ENCODE measurements around the gene SH2D4B.

SH2D4B gene

DNA sequence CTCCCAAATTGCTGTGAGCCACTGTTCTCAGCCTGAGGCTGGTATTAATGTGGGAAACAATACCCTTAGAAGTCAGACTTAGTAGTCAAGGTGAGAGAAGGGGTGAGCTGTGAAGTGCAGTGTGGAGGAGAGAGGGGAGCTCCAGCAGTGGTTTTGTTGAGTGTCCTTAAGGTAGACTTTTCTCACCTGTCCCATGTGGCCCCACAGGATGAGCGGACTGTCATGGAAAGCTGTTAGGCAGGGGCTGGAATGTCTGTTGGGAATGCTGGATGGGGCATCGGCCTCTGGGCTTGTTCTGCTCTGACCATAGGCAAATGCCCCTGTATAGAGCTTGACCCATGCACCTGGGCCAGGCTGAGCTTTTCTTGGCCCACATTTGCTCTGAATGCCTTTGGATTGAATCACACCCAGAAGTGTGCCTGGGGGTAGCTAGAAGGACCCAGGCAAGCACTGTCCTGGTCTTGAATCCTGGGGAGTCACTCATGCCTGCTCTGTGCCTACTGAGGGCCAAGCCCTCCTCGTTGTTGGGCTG, 36.3 kb upstream of the SH2D4B start:
- no peak for DNase-seq (ENCODE audit: extremely low read depth, low read depth)
- TF ChIP-seq, protein P1, sequence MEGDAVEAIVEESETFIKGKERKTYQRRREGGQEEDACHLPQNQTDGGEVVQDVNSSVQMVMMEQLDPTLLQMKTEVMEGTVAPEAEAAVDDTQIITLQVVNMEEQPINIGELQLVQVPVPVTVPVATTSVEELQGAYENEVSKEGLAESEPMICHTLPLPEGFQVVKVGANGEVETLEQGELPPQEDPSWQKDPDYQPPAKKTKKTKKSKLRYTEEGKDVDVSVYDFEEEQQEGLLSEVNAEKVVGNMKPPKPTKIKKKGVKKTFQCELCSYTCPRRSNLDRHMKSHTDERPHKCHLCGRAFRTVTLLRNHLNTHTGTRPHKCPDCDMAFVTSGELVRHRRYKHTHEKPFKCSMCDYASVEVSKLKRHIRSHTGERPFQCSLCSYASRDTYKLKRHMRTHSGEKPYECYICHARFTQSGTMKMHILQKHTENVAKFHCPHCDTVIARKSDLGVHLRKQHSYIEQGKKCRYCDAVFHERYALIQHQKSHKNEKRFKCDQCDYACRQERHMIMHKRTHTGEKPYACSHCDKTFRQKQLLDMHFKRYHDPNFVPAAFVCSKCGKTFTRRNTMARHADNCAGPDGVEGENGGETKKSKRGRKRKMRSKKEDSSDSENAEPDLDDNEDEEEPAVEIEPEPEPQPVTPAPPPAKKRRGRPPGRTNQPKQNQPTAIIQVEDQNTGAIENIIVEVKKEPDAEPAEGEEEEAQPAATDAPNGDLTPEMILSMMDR (IDR thresholded peaks at IDR 0.05; ENCODE audit: low read depth, low read length, missing control alignments): no peak
- H3K4me3 ChIP-seq (replicated peaks; ENCODE audit: low read depth, low read length): no peak overlapping the region

DNA sequence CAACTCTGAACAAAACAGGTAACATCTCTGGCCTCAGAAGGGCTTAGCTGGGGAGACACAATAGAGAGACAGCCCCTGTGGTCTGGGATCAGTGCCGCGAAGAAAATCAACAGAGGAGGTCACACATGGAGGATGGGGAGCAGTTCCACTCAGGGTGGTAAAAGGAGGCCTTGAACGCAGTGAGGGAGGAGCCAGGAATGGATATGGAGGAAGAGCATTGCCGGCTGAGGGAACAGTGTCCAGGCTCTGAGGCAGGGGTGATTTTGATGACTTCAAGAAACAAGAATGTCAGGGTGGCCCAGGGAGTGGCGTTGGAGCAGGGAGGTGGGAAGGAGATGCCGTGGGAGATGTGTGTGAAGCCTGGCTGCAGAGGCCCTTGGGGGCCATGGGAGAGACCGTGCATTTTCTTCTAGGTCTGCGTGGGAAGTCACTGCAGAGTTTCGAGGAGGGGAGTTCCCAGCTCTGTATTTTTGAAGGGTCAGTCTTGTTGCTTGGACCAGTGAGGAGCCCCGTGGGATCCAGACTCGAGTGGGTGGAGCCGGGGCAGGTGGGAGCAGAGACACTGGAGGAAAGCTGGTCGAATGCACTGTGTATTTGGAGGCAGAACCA, 35.7 kb upstream of the SH2D4B start:
- no peak for DNase-seq (ENCODE audit: extremely low read depth, low read depth)
- TF ChIP-seq, protein P1 (IDR thresholded peaks at IDR 0.05; ENCODE audit: low read depth, low read length, missing control alignments): no peak
- no peak overlapping the region for H3K4me3 ChIP-seq (replicated peaks; ENCODE audit: low read depth, low read length)

DNA sequence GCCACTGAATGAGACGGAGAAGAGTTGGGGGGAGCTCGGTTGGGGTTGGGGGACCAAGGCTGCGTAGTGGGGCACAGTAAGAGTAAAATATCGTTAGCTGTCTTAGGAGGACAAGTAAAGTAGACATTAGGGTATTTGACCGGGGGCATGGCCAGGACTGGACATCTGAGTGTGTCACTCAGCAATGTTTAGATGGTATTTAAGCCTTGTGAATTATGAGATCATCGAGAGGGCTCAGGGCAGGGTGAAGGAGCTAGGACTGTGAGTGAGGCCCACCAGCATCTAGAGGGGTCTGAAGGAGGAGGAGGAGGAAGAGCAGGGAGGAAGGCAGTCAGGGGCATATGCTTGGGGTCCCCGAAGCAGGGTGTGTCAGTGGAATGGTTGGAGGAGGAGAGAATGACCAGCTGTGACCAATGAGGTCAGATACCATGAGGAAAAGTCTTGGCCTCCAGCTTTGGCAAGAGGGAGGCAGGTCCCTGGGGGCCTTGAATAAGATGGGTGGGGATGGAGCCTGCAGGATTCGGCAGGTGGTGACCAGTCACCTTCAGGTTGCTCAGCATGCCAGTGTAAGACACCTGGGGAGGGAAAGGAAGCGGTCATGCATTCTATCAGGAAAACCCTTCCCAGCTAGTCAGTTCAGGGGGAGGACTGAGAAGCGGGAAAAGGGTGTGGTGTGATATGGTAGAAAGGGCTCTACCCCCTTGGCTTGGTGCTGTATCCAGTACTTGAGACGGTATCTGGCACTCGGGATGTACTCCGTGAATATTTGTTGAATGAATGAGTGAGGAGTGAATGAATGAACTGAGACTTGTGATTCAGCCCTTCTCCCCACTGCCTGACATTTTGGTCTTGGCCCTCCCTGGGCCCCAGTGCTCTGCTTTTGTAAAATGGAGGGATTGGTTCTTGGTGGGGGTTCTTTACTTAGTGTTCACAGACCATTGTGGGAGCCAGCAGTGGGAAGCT, 34.8 kb upstream of the SH2D4B start:
- H3K4me3 ChIP-seq (replicated peaks; ENCODE audit: low read depth, low read length): no peak overlapping the region
- TF ChIP-seq, protein P1 (IDR thresholded peaks at IDR 0.05; ENCODE audit: low read depth, low read length, missing control alignments): no peak
- no peak for DNase-seq (ENCODE audit: extremely low read depth, low read depth)

DNA sequence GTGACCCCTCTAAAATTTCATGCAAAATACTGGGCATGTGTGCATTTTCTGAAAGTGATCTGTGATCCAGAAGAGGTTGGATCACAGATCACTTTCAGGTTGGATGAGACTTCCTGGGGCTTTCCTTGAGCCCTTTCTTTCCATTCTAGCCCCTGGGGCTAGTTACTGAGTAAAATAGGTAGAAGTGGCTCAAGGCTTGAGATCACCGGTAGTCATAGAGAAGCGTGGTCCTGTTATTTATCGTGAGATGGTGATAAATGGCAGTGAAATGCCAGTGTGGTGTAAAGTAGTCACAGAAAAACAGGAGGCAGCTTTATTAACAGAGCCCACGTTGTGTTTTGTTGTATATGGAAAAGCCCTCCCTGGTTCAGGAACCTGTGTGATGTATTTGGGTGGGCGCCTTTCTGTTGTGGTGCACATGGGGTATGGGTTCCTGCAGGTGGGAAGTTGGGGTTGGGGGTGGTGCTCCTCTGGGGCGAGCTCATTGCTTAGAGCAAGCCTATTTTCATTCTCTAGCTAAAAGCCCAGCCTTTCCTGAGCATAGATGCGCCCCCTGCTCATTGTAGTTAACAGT, 34.0 kb upstream of the SH2D4B start:
- H3K4me3 ChIP-seq (replicated peaks; ENCODE audit: low read depth, low read length): no peak overlapping the region
- TF ChIP-seq, protein P1 (IDR thresholded peaks at IDR 0.05; ENCODE audit: low read depth, low read length, missing control alignments): no peak
- no peak for DNase-seq (ENCODE audit: extremely low read depth, low read depth)

DNA sequence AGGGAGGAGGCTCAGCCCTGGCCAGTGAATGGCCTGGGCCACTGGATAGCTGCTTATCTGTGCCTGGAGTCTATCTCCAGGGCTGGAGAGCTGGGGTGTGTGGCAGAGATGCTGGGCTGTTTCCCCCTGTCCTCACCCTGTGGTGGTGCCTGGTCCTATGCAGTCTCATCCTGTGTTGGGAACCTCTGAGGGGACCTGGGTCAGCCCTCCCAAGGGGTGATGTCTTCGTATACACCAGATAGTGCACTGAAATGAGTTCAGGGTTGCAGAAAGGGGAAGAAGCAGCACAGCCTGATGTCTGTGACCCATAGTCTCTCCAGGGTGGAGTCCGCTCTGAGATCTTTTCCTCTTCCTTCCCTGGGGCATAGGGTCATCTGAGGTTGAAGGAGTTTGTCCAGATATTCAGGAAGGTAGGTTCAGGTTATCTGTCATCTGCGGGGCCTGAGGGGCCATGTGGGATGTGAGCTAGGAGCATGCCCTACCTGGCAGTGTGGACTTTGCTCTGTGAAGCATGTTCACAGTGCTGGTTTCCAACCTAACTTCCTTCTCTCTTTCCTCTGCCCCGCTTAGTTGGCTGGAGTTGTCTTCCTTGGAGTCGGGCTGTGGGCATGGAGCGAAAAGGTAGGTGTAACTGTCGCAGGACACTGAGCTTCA, 33.4 kb upstream of the SH2D4B start:
- DNase-seq (ENCODE audit: extremely low read depth, low read depth): no peak
- no peak overlapping the region for H3K4me3 ChIP-seq (replicated peaks; ENCODE audit: low read depth, low read length)
- TF ChIP-seq, protein P1 (IDR thresholded peaks at IDR 0.05; ENCODE audit: low read depth, low read length, missing control alignments): no peak

DNA sequence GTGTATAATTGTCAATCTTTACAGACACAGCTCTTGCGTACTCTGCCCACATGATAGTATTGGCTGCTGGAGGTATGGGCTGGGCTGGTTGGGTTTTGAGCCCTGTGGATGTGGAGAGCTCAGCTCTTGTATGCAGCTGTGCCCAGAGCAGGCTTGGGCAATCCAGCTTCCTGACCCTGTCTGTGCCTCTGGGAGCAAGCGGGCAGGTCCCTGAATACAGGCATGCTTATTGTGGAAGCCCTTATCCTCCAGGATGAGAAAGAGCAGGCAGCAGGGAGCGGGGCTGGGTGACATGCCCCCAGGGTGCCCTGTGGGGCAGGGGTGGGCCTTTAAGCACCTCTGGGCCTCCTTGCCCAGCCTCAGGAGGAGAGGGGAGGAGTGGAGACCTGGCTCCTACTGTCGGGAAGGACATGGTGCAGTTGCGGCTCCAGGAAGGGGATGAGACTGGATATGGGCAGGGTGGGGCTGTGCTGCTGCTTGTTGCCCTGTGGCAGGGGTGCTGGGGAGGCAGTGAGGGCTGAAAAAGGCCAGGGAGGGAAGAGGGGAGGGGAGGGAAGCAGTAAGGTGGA, 32.7 kb upstream of the SH2D4B start:
- no peak overlapping the region for H3K4me3 ChIP-seq (replicated peaks; ENCODE audit: low read depth, low read length)
- DNase-seq (ENCODE audit: extremely low read depth, low read depth): no peak
- TF ChIP-seq, protein P1 (IDR thresholded peaks at IDR 0.05; ENCODE audit: low read depth, low read length, missing control alignments): no peak
